Measurements from ENCODE around the gene OBSCN.

- TF ChIP-seq CTCF (conservative IDR thresholded peaks at IDR 0.05; ENCODE audit: low read depth, low read length), result no peak
- TF ChIP-seq POLR2A (IDR thresholded peaks at IDR 0.05; ENCODE audit: low read depth, low read length), result no peak
- no peak for TF ChIP-seq MAFK (IDR thresholded peaks at IDR 0.05; ENCODE audit: low read depth, low read length)
- TF ChIP-seq MXI1 (IDR thresholded peaks at IDR 0.05; ENCODE audit: borderline replicate concordance, low read depth, low read length), result no peak
Measured at GRCh38 chr1:228417061-228417460, 209.2 kb downstream of the OBSCN start.
